SKM-1 treated with dmso at 0.1 percent for 144 hours (cell line): ENCODE data around the gene RASA2.
A peak's percentile ranks its signal among the peaks of the same experiment; 100 is the strongest.
"Not testable (repeated sequence)": the region's sequence is repeated elsewhere in the genome, so short reads cannot be mapped to it uniquely, and the experiment has no call there.

Source experiments
- DNase-seq: peaks from one replicate; lab custom pipeline; 2025; ENCODE audit not compliant: unreplicated experiment; lab: John Stamatoyannopoulos, UW

Gene RASA2

GRCh38 chr3:141532609-141533008 lies 45.8 kb downstream of the RASA2 start:
- DNase-seq = no peak

DNA sequence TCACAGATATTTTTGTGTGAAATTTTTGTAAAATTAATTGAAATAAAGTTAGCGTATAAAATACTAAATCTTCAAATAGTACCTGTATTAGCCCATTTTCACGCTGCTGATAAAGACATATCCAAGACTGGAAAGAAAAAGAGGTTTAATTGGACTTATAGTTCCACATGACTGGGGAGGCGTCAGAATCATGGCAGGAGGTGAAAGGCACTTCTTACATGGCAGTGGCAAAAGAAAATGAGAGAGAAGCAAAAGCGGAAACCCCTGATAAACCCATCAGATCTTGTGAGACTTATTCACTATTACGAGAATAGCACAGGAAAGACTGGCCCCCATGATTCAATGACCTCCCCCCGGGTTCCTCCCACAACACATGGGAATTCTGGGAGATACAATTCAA lies 49.2 kb downstream of the RASA2 start:
- not testable (repeated sequence) for DNase-seq

DNA sequence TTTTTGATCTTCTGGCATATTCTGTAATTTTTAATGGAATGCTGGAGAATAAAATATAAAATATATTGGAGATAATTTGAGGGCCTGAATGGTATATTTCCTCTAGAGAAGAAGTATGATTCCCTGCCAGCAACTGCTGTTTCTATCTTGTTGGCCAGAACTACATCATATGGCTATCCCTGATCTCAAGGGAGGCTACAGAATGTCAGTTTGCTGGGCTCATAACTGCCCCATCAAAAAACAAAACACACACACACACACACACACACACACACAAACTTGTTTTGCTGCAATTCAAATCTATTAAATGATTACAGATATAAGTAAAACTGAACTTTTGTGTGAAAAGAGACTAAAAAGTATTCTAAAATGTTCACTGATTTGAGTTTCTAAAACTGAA lies 51.0 kb downstream of the RASA2 start:
- DNase-seq = no peak

- DNase-seq = no peak
Observed at GRCh38 chr3:141538568-141539240, 51.9 kb downstream of the RASA2 start.

DNA sequence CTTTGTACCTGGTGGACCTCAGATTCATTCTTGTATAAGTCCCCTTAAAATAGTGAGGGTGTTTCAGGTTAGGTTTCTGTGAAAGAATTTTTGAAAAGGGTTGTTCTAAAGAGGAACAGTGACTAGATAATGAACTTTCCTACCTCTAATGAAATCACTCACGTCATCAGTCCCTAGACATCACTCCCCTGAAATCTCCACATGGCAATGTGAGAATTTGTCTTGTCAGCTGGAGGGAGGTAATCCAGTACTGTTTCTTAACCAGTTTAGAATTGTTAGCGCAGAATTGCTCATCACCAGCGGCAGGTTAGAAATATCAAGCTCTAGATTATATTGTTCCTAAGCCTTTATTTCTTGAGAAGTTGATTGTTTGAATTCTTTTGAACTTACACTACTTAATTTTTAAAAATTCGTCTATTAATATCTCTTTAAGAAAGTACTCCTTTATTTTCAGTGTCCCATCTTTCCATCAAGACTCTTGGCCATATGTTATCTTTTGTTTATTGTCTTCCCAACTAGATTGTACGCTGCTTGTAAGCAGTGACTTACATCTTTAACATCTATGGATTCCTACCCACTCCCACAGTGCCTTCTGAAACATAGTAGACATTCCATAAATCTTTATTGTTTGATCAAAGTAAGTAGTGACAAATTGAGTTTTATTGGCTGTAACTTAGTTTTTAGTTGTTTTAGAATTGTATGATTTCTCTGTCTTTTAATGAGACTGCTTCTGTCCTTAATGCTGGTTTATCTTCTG lies 52.8 kb downstream of the RASA2 start:
- DNase-seq = no peak

DNA sequence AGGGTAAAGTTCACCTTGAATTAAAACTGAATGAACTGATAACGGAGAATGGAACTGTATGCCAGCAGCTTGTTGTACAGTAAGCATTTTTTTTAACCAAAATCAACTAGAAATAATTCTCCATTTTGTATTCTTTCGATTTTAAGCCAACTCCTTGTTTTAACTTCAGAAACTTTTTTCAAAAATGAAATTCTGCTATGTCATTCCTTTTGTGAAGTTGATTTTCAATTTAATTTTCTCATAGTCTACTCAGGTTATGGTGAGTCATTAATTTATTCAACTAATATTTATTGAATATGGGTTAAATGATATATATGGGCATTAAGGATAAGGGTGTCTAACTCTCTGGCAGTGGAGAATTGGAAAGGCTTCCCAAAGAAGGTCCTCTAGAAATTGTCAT lies 53.7 kb downstream of the RASA2 start:
- DNase-seq = no peak

- DNase-seq = no peak
Observed at GRCh38 chr3:141542202-141542969, 55.6 kb downstream of the RASA2 start.

DNA sequence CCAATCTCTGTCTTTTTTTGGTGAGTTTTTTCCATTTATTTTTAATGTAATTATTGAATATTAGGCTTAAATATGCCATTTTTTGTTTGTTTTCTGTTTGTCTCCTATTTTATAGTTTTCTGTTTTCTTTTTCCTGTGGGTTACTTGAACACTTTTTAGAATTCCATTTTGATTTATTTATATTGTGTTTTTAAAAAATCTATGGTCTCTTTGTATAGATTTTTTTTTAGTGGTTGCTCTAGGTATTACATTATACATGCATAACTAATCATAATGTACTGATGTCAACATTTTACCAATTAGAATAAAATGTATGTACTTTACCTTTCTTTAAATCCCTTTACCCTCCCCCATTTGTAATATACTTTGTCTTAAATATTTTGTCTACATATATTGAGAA lies 56.2 kb downstream of the RASA2 start:
- DNase-seq = no peak

DNA sequence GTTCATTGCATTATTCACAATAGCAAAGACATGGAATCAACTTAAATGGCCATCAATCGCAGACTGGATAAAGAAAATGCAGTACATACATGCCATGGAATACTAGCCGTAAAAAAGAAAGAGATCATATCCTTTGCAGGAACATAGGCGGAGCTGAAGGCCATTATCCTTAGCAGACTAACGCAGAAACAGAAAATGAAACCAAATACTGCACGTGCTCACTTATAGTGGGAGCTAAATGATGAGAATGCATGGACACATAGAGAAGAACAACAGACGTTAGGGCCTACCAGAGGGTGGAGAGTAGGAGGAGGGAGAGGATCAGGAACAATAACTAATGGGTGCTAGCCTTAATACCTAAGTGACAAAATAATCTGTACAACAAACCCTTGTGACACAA lies 57.9 kb downstream of the RASA2 start:
- no peak for DNase-seq

DNA sequence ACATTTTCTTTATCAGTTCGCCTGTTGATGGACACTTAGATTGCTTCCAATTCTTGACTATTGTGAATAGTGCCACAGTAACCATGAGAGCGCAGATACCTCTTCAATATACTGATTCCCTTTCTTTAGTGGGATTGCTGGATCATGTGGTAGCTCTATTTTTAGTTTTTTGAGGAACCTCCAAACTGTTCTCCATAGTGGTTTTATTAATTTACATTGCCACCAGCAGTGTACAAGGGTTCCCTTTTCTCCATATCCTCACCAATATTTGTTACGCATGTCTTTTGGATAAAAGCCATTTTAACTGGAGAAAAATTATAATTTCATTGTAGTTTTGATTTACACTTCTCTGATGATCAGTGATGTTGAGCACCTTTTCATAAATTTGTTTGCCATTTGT lies 59.3 kb downstream of the RASA2 start:
- DNase-seq = no peak

GRCh38 chr3:141546586-141546985 lies 59.8 kb downstream of the RASA2 start:
- no peak for DNase-seq

DNA sequence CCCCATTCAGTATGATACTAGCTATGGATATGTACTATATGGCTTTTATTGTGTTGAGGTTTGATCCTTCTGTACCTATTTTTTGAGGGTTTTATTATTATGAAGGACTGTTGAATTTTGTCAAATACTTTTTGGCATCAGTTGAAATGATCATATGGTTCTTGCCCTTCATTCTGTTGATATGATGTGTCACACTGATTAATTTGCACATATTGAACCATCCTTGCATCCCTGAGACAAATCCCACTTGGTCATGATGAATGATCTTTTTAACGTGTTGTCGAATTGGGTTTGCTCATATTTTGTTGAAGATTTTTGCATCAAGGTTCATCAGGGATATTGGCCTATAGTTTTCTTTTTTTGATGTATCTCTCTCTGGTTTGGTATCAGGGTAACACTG lies 61.0 kb downstream of the RASA2 start:
- no peak for DNase-seq

DNA sequence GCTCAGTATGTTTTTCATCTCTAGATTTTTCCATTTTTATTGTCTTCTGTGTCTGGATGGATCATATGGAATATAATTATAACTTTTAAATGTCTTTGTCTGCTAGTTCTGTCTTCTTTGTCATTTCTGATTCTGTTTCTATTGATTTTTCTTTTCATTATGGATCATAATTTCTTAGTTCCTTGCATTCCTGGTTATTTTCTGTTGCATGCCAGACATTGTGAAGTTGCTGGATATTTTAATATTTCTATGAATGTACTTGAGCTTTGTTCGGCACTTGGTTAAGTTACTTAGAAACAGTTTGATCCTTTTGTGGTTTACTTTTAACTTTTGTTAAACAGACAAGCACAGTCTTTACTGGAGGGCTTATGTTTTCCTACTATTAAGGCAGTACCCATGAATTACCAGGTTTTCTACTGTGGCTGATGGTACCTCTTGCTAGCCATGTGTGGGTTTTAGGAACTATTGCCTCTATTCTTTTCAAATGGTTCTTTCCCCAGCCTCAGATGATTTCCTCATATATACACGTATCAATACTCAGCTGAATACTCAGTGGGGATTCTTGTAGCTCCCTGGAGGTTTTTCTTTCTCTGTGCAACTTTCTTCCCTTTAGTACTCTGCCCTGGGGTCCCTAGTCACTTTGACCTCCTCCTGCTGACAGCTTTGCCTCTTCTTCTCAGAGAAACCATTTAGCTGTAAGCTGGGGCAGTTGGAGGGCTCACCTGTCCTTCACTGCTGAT lies 64.3 kb downstream of the RASA2 start:
- no peak for DNase-seq

DNA sequence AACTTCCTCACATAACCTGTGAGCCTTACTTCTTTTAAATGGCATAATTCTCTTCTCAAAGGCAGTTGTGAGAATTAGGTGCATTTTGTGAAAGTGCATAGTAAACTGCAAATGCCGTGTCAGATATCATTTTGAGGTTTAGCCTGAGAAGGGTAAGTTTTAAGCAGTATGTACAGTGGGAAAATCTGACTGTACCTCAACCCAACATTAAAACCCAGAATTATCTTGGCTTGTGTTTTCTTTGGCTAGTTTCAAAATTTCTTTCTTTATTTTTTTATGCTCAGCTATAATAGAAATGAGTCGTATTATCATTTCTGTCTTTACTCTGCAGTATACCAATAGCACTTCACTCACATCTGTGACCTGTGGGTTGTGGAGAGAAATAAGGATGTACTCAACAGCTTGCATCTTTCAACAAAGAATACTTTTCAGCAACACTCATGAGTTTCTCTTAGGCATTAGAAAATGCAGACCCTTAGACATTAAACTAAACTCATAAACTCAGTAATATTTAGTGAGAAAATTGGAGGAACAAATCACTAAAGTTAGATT lies 65.7 kb downstream of the RASA2 start:
- no peak for DNase-seq

DNA sequence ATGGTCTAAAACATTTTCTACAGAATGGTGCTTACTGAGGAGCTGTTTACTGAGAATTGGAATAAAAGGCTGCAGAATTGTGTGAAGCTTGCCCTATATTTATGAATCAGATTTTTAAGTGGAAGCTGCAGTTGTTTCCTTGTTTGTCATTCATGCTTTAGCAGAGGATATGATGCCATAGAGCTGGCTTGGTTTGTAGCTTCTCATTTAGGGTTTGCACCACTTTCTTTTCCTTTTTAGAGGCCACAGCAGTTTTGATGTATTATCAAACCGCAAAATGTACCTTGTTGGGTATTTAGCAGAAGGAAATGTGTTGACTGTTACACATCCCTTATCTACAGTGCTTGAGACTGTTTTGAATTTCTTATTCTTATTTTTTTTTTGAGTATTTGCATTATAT lies 66.2 kb downstream of the RASA2 start:
- no peak for DNase-seq

DNA sequence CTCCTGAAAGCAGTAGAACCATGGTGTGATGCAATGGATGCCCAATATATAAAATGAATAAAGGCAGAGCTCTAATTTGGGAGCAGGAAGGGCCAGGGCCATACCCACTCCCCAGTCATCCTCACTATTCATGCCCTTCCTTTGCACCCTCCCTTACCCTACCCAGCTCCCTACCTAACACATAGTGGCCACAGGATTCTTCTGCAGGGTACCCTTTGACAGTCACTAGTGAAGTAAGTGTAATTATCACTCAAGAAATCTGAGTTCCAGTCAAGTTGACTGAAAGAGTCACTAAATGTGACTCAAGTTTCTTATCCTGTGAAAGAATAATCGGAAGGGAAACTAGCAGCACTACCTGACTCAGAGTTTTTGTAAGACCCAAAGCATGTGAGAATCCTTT lies 69.2 kb downstream of the RASA2 start:
- no peak for DNase-seq

GRCh38 chr3:141557961-141558706 lies 71.3 kb downstream of the RASA2 start:
- no peak for DNase-seq

GRCh38 chr3:141561426-141562034 lies 74.7 kb downstream of the RASA2 start:
- DNase-seq = peak; percentile 59

GRCh38 chr3:141564241-141564640 lies 77.4 kb downstream of the RASA2 start:
- no peak for DNase-seq

- no peak for DNase-seq
Observed at GRCh38 chr3:141570068-141570467, 83.2 kb downstream of the RASA2 start.
